SH-SY5Y (cell line): Measurements from ENCODE around the gene CES2.

ENCODE experiments used
- GATA2 ChIP-seq: IDR thresholded peaks from 2 replicates; pipeline ENCODE4 v1.6.1; 2011; ENCODE audit warnings: mild to moderate bottlenecking, low read depth, low read length
- GATA3 ChIP-seq: IDR thresholded peaks from 2 replicates; pipeline ENCODE4 v1.6.1; 2011; ENCODE audit warnings: low read depth, mild to moderate bottlenecking, low read length, moderate library complexity

DNA sequence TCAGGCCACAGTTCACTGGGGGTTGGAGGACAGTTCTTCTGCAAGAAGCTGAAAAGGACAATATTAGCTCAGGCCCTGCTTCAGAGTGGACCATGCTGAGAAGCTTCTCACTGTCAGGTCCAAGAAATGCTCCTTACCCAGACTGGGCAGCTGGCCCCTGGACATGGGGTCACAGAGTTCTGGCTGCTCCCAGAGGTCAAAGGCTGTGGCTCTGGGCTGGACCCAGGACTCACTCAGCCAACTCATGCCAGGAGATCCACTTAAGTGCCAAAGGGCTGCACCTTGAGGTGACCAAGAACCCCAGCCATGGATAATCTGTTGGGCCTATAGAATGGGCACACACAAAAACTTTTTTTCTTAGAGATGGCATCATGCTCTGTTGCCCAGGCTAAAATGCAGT, 4.0 kb downstream of the CES2 start:
- TF ChIP-seq GATA3: no peak
- no peak for TF ChIP-seq GATA2
